Peyer's patch (tissue), 4 donors: Measurements from ENCODE around the gene CXCL17. TPM values are rescaled to one million over a fixed set of nuclear protein-coding genes. Genes with fewer than 3 reads are reported as not detected.

ENCODE experiments used
- DNase-seq, 3 donors: peaks; one replicate each; pipeline ENCODE4 v3.0.0-alpha.2; 2017 to 2019
- H3K27ac ChIP-seq, 4 donors: fragments of 200-600 bp; sonication (generic); one replicate each; pipeline ENCODE4 v1.5.1; 2016 to 2019
- H3K27me3 ChIP-seq, 2 donors: fragments of 200-600 bp; sonication (generic); one replicate each; pipeline ENCODE4 v1.5.1; 2019
- H3K36me3 ChIP-seq, 3 donors: fragments of 200-600 bp; sonication (generic); one replicate each; pipeline ENCODE4 v1.5.1; 2016 to 2019
- H3K4me1 ChIP-seq, 4 donors: fragments of 200-600 bp; sonication (generic); one replicate each; pipeline ENCODE4 v1.5.1; 2016 to 2019
- H3K4me3 ChIP-seq, 4 donors: fragments of 200-600 bp; sonication (generic); 1 replicate in 3 of 4; 2 replicates in 1 of 4; pipeline ENCODE4 v1.5.1; 2016 to 2019; ENCODE audit warnings: mild to moderate bottlenecking in 1 of 4
- H3K9me3 ChIP-seq, 4 donors: fragments of 200-600 bp; sonication (generic); one replicate each; pipeline ENCODE4 v1.5.1; 2016 to 2019; ENCODE audit warnings: mild to moderate bottlenecking in 1 of 4
- POLR2A ChIP-seq, 2 donors: fragments of 450-650 bp; IDR thresholded peaks; one replicate each; pipeline ENCODE4 v1.5.1; 2017; ENCODE audit warnings: antibody characterized with exemption in 2 of 2, mild to moderate bottlenecking in 2 of 2, moderate library complexity in 2 of 2
- total RNA-seq, 4 donors: library from RNA; depleted of rRNA; stranded (reverse); fragments of >200 nt; gene quantifications; one replicate each; pipeline ENCODE4 v1.1.0, GENCODE V29; 2016
- TF ChIP-seq, protein P1 (sequence below), 6 experiments: fragments of 450-650 bp in 4 of 6; fragments of 200-600 bp in 2 of 6; sonication (generic) in 1 of 6; IDR thresholded peaks; one replicate each; pipeline ENCODE4 v1.5.1; 2017 to 2019; ENCODE audit warnings: antibody characterized with exemption in 6 of 6, mild to moderate bottlenecking in 3 of 6, moderate library complexity in 1 of 6

CXCL17 gene
- total RNA-seq, 4 donors from 2014 or later: not detected

DNA sequence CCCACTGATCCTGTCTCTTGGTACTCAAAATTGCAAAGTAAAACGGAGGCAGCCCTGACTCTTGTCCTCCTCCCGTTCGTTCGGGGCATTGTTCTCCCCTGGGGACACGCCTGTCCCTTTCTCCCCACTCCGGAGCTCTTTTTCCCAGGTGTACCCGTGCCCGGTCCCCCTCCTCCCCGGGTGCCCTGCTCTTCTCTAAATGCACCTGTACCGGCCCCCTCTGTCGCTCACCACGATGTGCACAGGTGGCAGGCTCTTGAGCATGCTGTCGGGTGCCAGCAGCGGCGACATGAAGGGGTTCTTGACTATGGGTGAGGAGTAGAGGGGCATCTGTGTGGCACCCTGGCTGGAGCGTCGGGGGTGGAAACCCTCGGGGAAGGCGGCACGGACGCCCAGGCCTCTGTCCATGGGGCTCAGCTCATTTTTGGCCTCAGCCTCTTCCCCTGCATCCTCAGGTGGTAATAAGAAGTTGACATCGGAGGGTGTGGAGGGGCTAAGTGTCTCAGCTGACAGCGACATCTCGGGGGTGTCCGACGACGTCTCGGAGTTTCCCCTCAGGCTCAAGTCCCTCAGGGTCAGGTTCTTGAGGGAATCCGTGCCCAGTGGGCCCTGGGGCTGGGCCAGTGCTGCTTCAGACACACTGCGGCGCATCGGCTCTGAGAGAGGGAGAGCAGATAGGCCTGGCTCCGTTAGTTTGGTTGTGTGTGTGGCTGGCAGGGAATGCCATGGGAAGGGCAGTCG, 40.2 kb downstream of the CXCL17 start:
- peaks cover 0 to 24% (median 0%) of the 10 kb centered on the region in 3 donors for H3K36me3 ChIP-seq
- H3K27ac ChIP-seq: peak overlapping the region in 1 of 4 donors; percentile 83
- no peak for DNase-seq
- no peaks in the 10 kb centered on the region for H3K27me3 ChIP-seq
- H3K4me3 ChIP-seq: peak overlapping the region in 3 of 4 donors; percentile 56 to 64 (median 60)
- TF ChIP-seq, protein P1, sequence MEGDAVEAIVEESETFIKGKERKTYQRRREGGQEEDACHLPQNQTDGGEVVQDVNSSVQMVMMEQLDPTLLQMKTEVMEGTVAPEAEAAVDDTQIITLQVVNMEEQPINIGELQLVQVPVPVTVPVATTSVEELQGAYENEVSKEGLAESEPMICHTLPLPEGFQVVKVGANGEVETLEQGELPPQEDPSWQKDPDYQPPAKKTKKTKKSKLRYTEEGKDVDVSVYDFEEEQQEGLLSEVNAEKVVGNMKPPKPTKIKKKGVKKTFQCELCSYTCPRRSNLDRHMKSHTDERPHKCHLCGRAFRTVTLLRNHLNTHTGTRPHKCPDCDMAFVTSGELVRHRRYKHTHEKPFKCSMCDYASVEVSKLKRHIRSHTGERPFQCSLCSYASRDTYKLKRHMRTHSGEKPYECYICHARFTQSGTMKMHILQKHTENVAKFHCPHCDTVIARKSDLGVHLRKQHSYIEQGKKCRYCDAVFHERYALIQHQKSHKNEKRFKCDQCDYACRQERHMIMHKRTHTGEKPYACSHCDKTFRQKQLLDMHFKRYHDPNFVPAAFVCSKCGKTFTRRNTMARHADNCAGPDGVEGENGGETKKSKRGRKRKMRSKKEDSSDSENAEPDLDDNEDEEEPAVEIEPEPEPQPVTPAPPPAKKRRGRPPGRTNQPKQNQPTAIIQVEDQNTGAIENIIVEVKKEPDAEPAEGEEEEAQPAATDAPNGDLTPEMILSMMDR (IDR thresholded peaks at IDR 0.05): no peak
- no peak for TF ChIP-seq POLR2A (IDR thresholded peaks at IDR 0.05)
- H3K9me3 ChIP-seq: no peaks in the 10 kb centered on the region
- H3K4me1 ChIP-seq: peaks cover 0 to 11% (median 5%) of the 10 kb centered on the region in 4 donors

DNA sequence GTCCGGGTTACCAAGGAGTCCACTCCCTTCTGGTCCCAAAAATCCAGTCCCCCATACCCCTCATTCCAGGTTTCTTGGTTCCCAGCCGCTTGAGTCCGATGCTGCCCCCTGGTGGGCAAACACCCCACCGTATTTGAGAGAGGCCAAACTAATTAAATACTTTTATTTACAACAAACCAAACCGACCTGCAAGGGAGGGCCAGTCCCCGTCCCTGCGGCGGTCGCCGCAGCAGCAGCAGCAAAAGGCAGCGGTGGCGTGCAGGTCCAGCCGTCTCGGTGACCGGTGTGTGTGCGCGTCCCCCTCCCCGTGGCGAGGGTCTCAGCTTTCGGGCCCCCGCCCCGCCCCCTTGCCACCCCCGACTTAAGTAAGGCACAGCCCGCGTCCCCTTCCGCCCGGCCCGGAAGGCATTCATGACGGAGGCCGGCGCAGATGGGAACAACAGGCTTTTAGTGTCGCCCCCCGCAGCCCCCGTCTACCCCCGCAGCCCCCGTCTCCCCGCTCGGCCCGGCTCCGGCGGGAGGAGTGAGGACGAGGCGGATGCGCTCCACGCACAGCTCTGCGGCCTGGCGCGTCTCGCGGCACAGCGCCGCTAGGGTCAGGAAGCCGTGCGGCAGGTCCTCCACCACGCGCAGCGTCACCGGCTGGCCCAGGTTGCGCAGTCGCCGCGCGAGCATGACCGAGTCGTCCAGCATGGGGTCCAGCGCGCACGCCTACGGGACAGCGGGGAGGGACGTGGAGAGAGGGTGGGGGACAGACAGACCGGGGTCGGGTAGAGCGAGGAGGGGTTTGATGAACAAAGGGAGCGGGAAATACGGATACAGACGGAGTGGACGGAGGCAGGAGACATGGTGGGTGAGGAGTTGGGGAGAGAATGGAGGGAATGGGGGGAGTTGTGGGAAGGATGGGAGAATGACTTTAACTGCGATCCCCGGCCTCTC, 41.1 kb downstream of the CXCL17 start:
- DNase-seq: peak; percentile 83 to 94 (median 93)
- no peaks in the 10 kb centered on the region for H3K9me3 ChIP-seq
- no peak for TF ChIP-seq POLR2A (IDR thresholded peaks at IDR 0.05)
- TF ChIP-seq, protein P1 (IDR thresholded peaks at IDR 0.05): peak; percentile 64 to 93 (median 76)
- H3K4me1 ChIP-seq: peaks cover 0 to 14% (median 8%) of the 10 kb centered on the region in 4 donors
- peak overlapping the region; percentile 28 to 83 (median 50) for H3K27ac ChIP-seq
- peak overlapping the region; percentile 52 to 64 (median 58) for H3K4me3 ChIP-seq
- no peaks in the 10 kb centered on the region for H3K27me3 ChIP-seq
- peaks cover 0 to 15% (median 0%) of the 10 kb centered on the region in 3 donors for H3K36me3 ChIP-seq

DNA sequence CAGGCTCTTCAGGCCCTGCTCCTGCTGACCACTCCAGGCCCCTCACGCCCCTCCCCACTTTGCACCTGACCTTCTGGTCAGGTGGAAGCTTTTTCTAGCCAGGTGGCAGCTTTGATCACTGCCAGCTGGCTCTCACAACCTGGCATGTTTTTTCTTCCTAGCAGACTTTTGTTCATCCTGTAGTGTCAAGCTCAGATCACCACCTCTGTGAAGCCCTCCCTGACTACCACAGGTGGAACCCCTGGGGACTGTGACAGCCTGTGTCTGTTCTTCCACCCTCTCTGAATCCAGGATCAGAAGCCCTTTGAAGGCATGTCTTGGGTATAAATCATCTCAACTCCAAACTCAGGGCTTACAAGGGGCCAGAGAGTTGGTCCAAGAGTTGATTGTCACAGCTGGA, 42.3 kb downstream of the CXCL17 start:
- H3K4me1 ChIP-seq: peaks cover 0 to 17% (median 8%) of the 10 kb centered on the region in 4 donors
- H3K9me3 ChIP-seq: no peaks in the 10 kb centered on the region
- no peak for TF ChIP-seq POLR2A (IDR thresholded peaks at IDR 0.05)
- TF ChIP-seq, protein P1 (IDR thresholded peaks at IDR 0.05): no peak
- no peak overlapping the region for H3K27ac ChIP-seq
- no peaks in the 10 kb centered on the region for H3K27me3 ChIP-seq
- no peak overlapping the region for H3K4me3 ChIP-seq
- DNase-seq: no peak
- H3K36me3 ChIP-seq: peaks cover 0 to 10% (median 0%) of the 10 kb centered on the region in 3 donors

DNA sequence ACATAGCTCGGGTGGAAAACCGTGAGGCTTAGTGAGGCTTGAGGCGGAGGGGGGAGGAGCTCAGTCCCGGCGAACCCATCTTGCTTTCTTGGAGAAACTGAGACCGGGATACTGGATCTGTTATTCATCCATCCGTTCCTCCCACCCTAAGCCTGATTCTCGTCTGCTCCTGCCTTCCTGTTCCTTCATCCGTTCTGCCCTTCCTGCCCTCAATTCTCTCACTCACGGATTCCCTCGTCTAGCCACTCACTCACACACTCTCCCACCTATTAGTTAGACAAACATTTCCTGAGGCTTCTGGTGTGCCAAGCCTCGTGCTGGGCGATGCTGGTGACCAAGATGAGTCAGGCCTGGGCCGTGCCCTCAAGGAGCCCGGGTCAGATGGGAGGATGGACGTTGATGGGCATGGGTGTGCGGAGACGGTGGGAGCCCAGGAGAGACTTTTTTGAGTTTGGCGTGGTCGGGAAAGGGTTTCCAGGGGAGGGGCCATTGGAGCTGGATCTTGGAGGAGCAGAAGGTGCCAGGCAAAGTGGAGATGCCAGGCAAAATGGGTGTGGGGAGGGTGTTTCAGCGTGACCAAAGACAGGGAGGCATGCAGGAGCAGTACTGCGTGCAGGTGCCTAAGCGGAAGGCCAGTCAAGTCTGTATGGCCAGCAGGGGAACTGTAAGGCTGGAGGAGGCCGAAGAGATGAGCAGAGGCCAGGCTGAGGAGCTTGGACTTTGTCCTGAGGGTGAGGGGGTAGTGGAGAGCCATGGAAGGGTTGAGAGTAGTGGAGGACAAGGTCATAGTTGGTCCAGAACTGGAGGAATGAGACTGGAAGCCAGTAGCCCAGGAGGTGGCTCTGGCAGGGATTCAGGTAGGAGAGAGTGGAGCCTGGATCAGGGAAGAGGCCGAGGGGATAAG, 45.2 kb downstream of the CXCL17 start:
- Histone ChIP-seq H3K9me3 (no peaks in the 10 kb centered on the region), H3K27ac (peak overlapping the region; percentile 70 to 81 (median 76)), H3K4me3 (peak overlapping the region; percentile 46 to 63 (median 56)), H3K36me3 (no peaks in the 10 kb centered on the region), H3K27me3 (no peaks in the 10 kb centered on the region), H3K4me1 (peaks cover 0 to 17% (median 8%) of the 10 kb centered on the region in 4 donors)
- no peak for TF ChIP-seq POLR2A (IDR thresholded peaks at IDR 0.05)
- TF ChIP-seq, protein P1 (IDR thresholded peaks at IDR 0.05): no peak
- no peak for DNase-seq
